Heart right ventricle (tissue), 16 donors: ENCODE data around the gene KLHL30. TPM values are rescaled to one million over a fixed set of nuclear protein-coding genes. Genes with fewer than 3 reads are reported as not detected.

Experiments used
- ATAC-seq, 8 donors: fragments of 200-7000 bp; cut with Tn5 transposase; one replicate each; pipeline ENCODE4 v1.9.1; 2020; ENCODE audit warnings: mild to moderate bottlenecking in 8 of 8, moderate library complexity in 8 of 8, moderate number of reproducible peaks in 1 of 8
- DNase-seq, 2 donors: peaks; one replicate each; pipeline ENCODE4 v3.0.0-alpha.2; 2020
- H3K27ac ChIP-seq, 10 donors: fragments of 200-600 bp; sonication (generic) in 2 of 10; one replicate each; pipeline versions ENCODE4 v1.5.0 to v1.8.0; 2020 to 2022; ENCODE audit warnings: mild to moderate bottlenecking in 3 of 10
- H3K27me3 ChIP-seq, 7 donors: fragments of 200-600 bp; one replicate each; pipeline ENCODE4 v1.8.0; 2021 to 2022; ENCODE audit warnings: mild to moderate bottlenecking in 2 of 7
- H3K36me3 ChIP-seq, 9 donors: fragments of 200-600 bp; sonication (generic) in 1 of 9; one replicate each; pipeline versions ENCODE4 v1.5.0 to v1.8.0; 2020 to 2022; ENCODE audit warnings: mild to moderate bottlenecking in 2 of 9
- H3K4me1 ChIP-seq, 9 donors: fragments of 200-600 bp; sonication (generic) in 1 of 9; one replicate each; pipeline versions ENCODE4 v1.5.0 to v1.8.0; 2020 to 2022; ENCODE audit warnings: mild to moderate bottlenecking in 4 of 9
- H3K4me3 ChIP-seq, 10 donors: fragments of 200-600 bp; sonication (generic) in 2 of 10; one replicate each; pipeline versions ENCODE4 v1.5.0 to v1.8.0; 2020 to 2022; ENCODE audit warnings: mild to moderate bottlenecking in 7 of 10, moderate library complexity in 2 of 10
- H3K9me3 ChIP-seq, 11 donors: fragments of 200-600 bp in 10 of 11; sonication (generic) in 2 of 11; one replicate each; pipeline versions ENCODE4 v1.5.0 to v1.8.0; 2013 to 2022; ENCODE audit warnings: mild to moderate bottlenecking in 2 of 11, control low read depth in 1 of 11, moderate library complexity in 1 of 11
- CTCF ChIP-seq, 9 donors: fragments of 200-600 bp; sonication (generic) in 2 of 9; IDR thresholded peaks; one replicate each; pipeline versions ENCODE4 v1.5.0 to v1.8.0; 2021 to 2022; ENCODE audit warnings: antibody characterized with exemption in 9 of 9, mild to moderate bottlenecking in 5 of 9, moderate library complexity in 1 of 9
- WGBS, 2 donors: extraction: QIAGEN DNeasy Blood & Tissue Kit; methylation state at CpG; one replicate each; pipeline ENCODE4 v1.1.7; 2013; ENCODE audit warnings: inconsistent platforms in 1 of 2; 5-methylcytosine and 5-hydroxymethylcytosine counted together
- intact Hi-C, 10 donors: fragments of 100-400 bp; cut with DNase I; formaldehyde crosslinking; loops; one replicate each; pipeline versions ENCODE4 v1.11.1 to v1.14.2; 2022
- polyA plus RNA-seq, 2 donors: library from polyadenylated mRNA; stranded (reverse); fragments of 200-250 nt; gene quantifications; one replicate each; pipeline ENCODE4 v1.2.3, GENCODE V29; 2013
- total RNA-seq, 10 donors: library from RNA; stranded (reverse); fragmentation: NEBNext Ultra II Directional in 3 of 10; extraction: Animal tissue kit (Norgen Biotek cat#: 25700) in 3 of 10; gene quantifications; one replicate each; pipeline versions ENCODE4 v1.2.1 to v1.2.4, GENCODE V29; 2021 to 2023
- donor health status: Arrhythmogenic right ventricular cardiomyopathy.
- donor health status: ischemic (EF 13 %, LVEDD 7.1; RV severe dilation, severe dysfunction).
- donor health status: healthy with polysubstance abuse.
- donor health status: DM: no; HTN: yes; CAD: no.
- donor health status: DM: no; HTN: no; CAD: no.
- donor health status: ischemic (EF 25% LVEDD 6.9; RV normal size, moderate dysfunction).
- donor health status: ischemic (EF 25% LVEDD 5.7; RV mildly dilated, moderate dysfunction).
- donor health status: healthy.
- donor health status: DM: yes; HTN: yes; CAD: no.
- donor health status: Ischemic cardiomyopathy.
- donor health status: ischemic (EF 35%, LVEDD 5.7; RV mildly dilated, moderate dysfunction).
- donor health status: nonischemic (EF 11% LVEDD 7.7; RV severe dilation, severe dysfunction).
- donor health status: DM: yes; HTN: yes; CAD: no.
- donor health status: PGD.
- donor health status: ischemic (EF 29% LVEDD 5.4; RV normal size, mild dysfunction).
- donor health status: nonischemic (EF 23%, LVEDD 6.1; RV moderate dilation, normal function).

KLHL30 gene
- total and polyA plus RNA-seq, 12 donors, result 3.0 to 30.1 (median 25.9) TPM

GRCh38 chr2:238120463-238121298, 17.8 kb upstream of the KLHL30 start:
- WGBS, 2 donors, result 29 to 37% methylated on average over 30 of the region's 30 CpGs
- H3K27me3 ChIP-seq, result peaks cover 0 to 30% (median 19%) of the 10 kb centered on the region in 7 donors
- H3K9me3 ChIP-seq, result no peaks in the 10 kb centered on the region
- no peaks in the 10 kb centered on the region for H3K36me3 ChIP-seq
- TF ChIP-seq CTCF (IDR thresholded peaks at IDR 0.05), result peak in 6 of 9 donors; percentile 12 to 41 (median 24)
- no peak overlapping the region for H3K4me3 ChIP-seq
- no peak overlapping the region for H3K27ac ChIP-seq
- intact Hi-C loops, result loop anchor here in 1 of 10 donors (2.0 kb wide), 1 partner anchor 142 kb away; no protein-coding TSS in a partner anchor
- H3K4me1 ChIP-seq, result peaks cover 0 to 8% (median 0%) of the 10 kb centered on the region in 9 donors
- ATAC-seq, result peak in 7 of 8 donors; percentile 4 to 71 (median 52)
- DNase-seq, result peak in 1 of 2 donors; percentile 23

GRCh38 chr2:238121511-238122286, 16.8 kb upstream of the KLHL30 start:
- no peak for ATAC-seq
- H3K4me3 ChIP-seq, result no peak overlapping the region
- 87 to 88% methylated on average over 27 of the region's 27 CpGs for WGBS, 2 donors
- intact Hi-C loops, result loop anchor here in 1 of 10 donors (2.0 kb wide), 1 partner anchor 141 kb away; no protein-coding TSS in a partner anchor
- H3K9me3 ChIP-seq, result no peaks in the 10 kb centered on the region
- no peaks in the 10 kb centered on the region for H3K36me3 ChIP-seq
- TF ChIP-seq CTCF (IDR thresholded peaks at IDR 0.05), result no peak
- peak in 1 of 2 donors; percentile 1 for DNase-seq
- peaks cover 0 to 19% (median 10%) of the 10 kb centered on the region in 7 donors for H3K27me3 ChIP-seq
- no peak overlapping the region for H3K27ac ChIP-seq
- peaks cover 0 to 8% (median 0%) of the 10 kb centered on the region in 9 donors for H3K4me1 ChIP-seq

GRCh38 chr2:238122287-238123217, 15.9 kb upstream of the KLHL30 start:
- H3K27me3 ChIP-seq, result peaks cover 0 to 16% (median 3%) of the 10 kb centered on the region in 7 donors
- ATAC-seq, result no peak
- 84 to 87% methylated on average over 29 of the region's 29 CpGs for WGBS, 2 donors
- no peaks in the 10 kb centered on the region for H3K9me3 ChIP-seq
- TF ChIP-seq CTCF (IDR thresholded peaks at IDR 0.05), result no peak
- peak in 1 of 2 donors; percentile 6 for DNase-seq
- no peak overlapping the region for H3K4me3 ChIP-seq
- H3K27ac ChIP-seq, result no peak overlapping the region
- intact Hi-C loops, result no loop called here
- H3K36me3 ChIP-seq, result no peaks in the 10 kb centered on the region
- H3K4me1 ChIP-seq, result peaks cover 0 to 15% (median 0%) of the 10 kb centered on the region in 9 donors
